Smooth muscle cell (in vitro differentiated cells): Measurements from ENCODE around the gene SNAI3. TPM values are rescaled to one million over a fixed set of nuclear protein-coding genes. Genes with fewer than 3 reads are reported as not detected.

ENCODE experiments used
- DNase-seq: peaks from one replicate; lab custom pipeline; 2025; ENCODE audit not compliant: unreplicated experiment; lab: John Stamatoyannopoulos, UW
- H2AFZ ChIP-seq: fragments of 200-600 bp; sonication (generic); 2 replicates; pipeline ENCODE4 v1.6.0; 2016; ENCODE audit warnings: antibody characterized with exemption, low read depth, mild to moderate bottlenecking
- H3F3A ChIP-seq: fragments of 200-600 bp; sonication (generic); 2 replicates; pipeline ENCODE4 v1.6.0; 2017; ENCODE audit warnings: antibody characterized with exemption, low read depth
- H3K27ac ChIP-seq: fragments of 200-600 bp; sonication (generic); 2 replicates; pipeline ENCODE4 v1.5.1; 2016; ENCODE audit warnings: low read depth, mild to moderate bottlenecking
- H3K27me3 ChIP-seq: fragments of 200-600 bp; sonication (generic); 2 replicates; pipeline ENCODE4 v1.6.1; 2016; ENCODE audit warnings: low read depth, mild to moderate bottlenecking
- H3K36me3 ChIP-seq: fragments of 200-600 bp; sonication (generic); 2 replicates; pipeline ENCODE4 v1.5.1; 2016; ENCODE audit warnings: low read depth
- H3K4me1 ChIP-seq: fragments of 200-600 bp; sonication (generic); 2 replicates; pipeline ENCODE4 v1.5.1; 2016; ENCODE audit warnings: low read depth
- H3K4me2 ChIP-seq: fragments of 200-600 bp; sonication (generic); 2 replicates; pipeline ENCODE4 v1.6.0; 2016; ENCODE audit warnings: mild to moderate bottlenecking
- H3K4me3 ChIP-seq: fragments of 200-600 bp; sonication (generic); 2 replicates; pipeline ENCODE4 v1.5.1; 2016; ENCODE audit warnings: mild to moderate bottlenecking
- H3K79me2 ChIP-seq: fragments of 200-600 bp; sonication (generic); 2 replicates; pipeline ENCODE4 v1.6.0; 2016; ENCODE audit warnings: low read depth, mild to moderate bottlenecking
- H3K9ac ChIP-seq: fragments of 200-600 bp; sonication (generic); 2 replicates; pipeline ENCODE4 v1.6.0; 2016; ENCODE audit warnings: low read depth
- H3K9me3 ChIP-seq: fragments of 200-600 bp; sonication (generic); replicated peaks from 2 replicates; pipeline ENCODE4 v1.5.1; 2016; ENCODE audit warnings: low read depth
- H4K20me1 ChIP-seq: fragments of 200-600 bp; sonication (generic); 2 replicates; pipeline ENCODE4 v1.6.0; 2016; ENCODE audit warnings: low read depth
- CTCF ChIP-seq: fragments of 200-600 bp; sonication (generic); IDR thresholded peaks from 2 replicates; pipeline ENCODE4 v1.5.1; 2017; ENCODE audit warnings: borderline replicate concordance, mild to moderate bottlenecking, antibody characterized with exemption; ENCODE audit not compliant: insufficient read depth, poor library complexity, severe bottlenecking
- WGBS: methylation state at CpG from one replicate; pipeline ENCODE4 v1.1.7; 2016; ENCODE audit warnings: low lambda C conversion rate; 5-methylcytosine and 5-hydroxymethylcytosine counted together
- polyA plus RNA-seq: library from polyadenylated mRNA; unstranded; fragments of >200 nt; fragmentation: Nextera tagmentation; extraction: Ambion mirVana; gene quantifications from 2 replicates; pipeline ENCODE4 v1.2.1, GENCODE V29; 2016
- total RNA-seq: library from RNA; depleted of rRNA; stranded (reverse); fragments of >200 nt; gene quantifications from 2 replicates; pipeline ENCODE4 v1.2.3, GENCODE V29; 2014

SNAI3 gene
- total and polyA plus RNA-seq, 2 experiments from 2014 or later = 0.22 to 1.4 TPM

DNA sequence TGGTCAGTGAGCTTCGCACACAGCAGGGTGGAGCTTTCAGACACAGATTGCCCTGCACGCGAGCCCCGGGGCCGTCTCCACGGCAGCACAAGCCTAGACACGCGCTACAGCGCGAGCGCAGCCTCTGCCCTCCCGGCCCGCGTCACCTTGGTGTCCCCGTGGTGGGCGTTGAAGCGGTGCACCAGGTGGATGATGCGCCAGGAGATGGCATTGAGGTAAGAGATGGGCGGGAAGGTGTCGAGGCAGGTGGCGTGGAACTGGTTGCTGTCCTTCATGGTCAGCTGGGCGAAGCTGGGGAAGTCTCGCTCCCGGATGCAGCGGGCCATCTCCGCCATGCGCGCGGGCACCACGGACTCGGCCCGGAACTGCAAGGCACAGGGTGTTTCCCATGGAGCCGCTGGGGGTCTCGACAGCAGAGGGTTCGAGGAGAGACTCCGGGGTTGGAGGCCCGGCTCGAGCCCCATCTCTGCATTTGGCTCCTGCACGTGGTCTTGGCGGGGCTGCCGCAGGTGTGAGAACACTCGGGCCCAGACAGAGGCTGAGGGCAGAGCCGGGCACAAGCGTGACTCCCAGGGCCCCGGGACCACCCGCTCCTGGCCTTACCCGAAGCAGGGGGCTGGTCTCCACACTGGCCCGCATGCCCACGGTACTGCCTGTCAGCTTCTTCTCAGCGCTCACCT lies 31.1 kb downstream of the SNAI3 start:
- Histone ChIP-seq H3K27me3 (no peaks in the 10 kb centered on the region), H3F3A (no peaks in the 10 kb centered on the region), H3K4me1 (peaks cover 5% of the 10 kb centered on the region), H4K20me1 (peaks cover 44% of the 10 kb centered on the region), H3K27ac (no peak overlapping the region), H3K9ac (no peak overlapping the region), H3K4me2 (no peak overlapping the region), H3K9me3 (no peaks in the 10 kb centered on the region), H3K36me3 (no peaks in the 10 kb centered on the region), H3K4me3 (no peak overlapping the region), H3K79me2 (peaks cover 16% of the 10 kb centered on the region), H2AFZ (no peak overlapping the region)
- 97% methylated on average over 44 of the region's 50 CpGs for WGBS
- TF ChIP-seq CTCF = no peak
- no peak for DNase-seq

DNA sequence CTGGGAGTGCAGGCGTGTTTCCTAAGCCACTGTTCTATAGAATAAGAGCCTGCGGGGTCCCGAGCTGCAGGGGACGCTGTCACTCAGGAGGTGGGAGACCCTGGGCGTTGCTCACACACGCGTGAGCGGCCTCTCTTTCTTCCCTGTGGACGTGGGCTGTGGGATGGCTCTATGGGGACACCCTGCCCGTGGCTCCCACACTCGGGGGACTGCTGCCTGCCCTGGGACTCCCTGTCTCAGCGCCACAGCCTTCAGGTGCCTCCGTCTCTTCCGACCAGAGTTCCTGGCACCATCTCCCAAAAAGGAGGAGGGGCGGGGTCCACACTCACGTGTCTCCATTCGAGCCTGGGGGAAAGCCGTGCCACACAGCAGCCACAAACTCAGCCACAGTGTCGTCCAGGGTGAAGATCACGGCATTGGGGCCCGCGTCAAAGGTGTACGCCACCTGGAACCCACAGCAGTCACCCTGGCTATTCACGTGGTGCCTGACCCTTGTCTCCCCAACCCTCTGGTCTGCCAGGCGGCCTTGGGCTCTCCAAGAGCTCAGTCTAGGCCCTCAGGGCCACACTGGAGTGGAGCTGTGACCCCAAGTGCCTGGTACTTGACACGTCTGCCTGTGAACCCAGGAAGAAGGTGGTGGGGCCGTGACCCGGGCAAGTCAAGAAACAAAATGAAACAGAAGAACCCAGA lies 31.8 kb downstream of the SNAI3 start:
- no peak overlapping the region for H2AFZ ChIP-seq
- H3K27me3 ChIP-seq = no peaks in the 10 kb centered on the region
- H3K79me2 ChIP-seq = peaks cover 10% of the 10 kb centered on the region
- WGBS = 93% methylated on average over 26 of the region's 28 CpGs
- no peak overlapping the region for H3K27ac ChIP-seq
- H3F3A ChIP-seq = no peaks in the 10 kb centered on the region
- no peak overlapping the region for H3K4me3 ChIP-seq
- DNase-seq = no peak
- no peak overlapping the region for H3K9ac ChIP-seq
- TF ChIP-seq CTCF = no peak
- H3K9me3 ChIP-seq = no peaks in the 10 kb centered on the region
- peaks cover 44% of the 10 kb centered on the region for H4K20me1 ChIP-seq
- no peak overlapping the region for H3K4me2 ChIP-seq
- H3K36me3 ChIP-seq = no peaks in the 10 kb centered on the region
- peaks cover 5% of the 10 kb centered on the region for H3K4me1 ChIP-seq

DNA sequence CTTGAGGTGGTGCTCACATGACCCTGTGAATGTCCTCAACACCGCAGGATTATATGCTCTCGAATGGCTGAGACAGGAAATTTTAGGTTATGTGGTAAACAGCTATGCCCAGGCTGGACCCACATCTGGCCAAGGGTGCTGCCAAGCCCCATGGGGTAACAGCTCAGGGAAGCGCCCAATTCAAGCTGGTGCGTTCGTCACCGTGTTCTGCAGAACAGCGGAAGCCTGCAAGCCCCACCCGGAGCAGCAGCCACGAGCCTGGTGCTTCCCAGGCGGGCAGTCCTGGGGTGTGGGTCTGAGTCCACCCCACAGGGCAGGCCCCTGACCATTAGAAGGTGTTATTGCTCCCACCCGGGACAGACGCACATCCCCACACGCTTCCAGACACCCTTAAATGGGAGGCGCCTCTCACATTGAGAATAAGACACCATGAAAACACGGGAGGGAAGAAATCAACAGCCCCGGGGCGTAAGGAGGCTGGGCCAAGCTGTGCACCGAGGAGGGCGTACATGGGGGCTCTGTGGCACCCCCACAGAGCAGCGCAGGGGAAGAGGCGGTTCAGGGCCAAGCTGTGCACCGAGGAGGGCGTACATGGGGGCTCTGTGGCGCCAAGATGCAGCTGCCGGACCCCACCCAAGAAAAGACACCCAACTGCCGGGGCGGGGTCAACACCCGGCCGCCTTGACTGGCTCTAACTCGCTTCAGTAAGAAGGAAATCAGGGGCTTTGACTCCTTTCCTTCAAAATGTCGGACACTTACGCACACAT lies 32.5 kb downstream of the SNAI3 start:
- Histone ChIP-seq H3K79me2 (peaks cover 2% of the 10 kb centered on the region), H3K36me3 (no peaks in the 10 kb centered on the region), H3F3A (no peaks in the 10 kb centered on the region), H3K27ac (no peak overlapping the region), H3K9ac (no peak overlapping the region), H3K9me3 (no peaks in the 10 kb centered on the region), H4K20me1 (peaks cover 41% of the 10 kb centered on the region), H3K27me3 (no peaks in the 10 kb centered on the region), H3K4me2 (no peak overlapping the region), H2AFZ (no peak overlapping the region), H3K4me3 (no peak overlapping the region), H3K4me1 (peaks cover 5% of the 10 kb centered on the region)
- DNase-seq = no peak
- no peak for TF ChIP-seq CTCF
- WGBS = 95% methylated on average over 32 of the region's 32 CpGs
